Measurements from ENCODE around the gene GTF2A1. TPM values are rescaled to one million over a fixed set of nuclear protein-coding genes. Genes with fewer than 3 reads are reported as not detected.
A peak's percentile ranks its signal among the peaks of the same experiment; 100 is the strongest.

The GTF2A1 gene
- total RNA-seq, 4 donors from 2014 or later: 27.7 to 50.0 (median 35.6) TPM

DNA sequence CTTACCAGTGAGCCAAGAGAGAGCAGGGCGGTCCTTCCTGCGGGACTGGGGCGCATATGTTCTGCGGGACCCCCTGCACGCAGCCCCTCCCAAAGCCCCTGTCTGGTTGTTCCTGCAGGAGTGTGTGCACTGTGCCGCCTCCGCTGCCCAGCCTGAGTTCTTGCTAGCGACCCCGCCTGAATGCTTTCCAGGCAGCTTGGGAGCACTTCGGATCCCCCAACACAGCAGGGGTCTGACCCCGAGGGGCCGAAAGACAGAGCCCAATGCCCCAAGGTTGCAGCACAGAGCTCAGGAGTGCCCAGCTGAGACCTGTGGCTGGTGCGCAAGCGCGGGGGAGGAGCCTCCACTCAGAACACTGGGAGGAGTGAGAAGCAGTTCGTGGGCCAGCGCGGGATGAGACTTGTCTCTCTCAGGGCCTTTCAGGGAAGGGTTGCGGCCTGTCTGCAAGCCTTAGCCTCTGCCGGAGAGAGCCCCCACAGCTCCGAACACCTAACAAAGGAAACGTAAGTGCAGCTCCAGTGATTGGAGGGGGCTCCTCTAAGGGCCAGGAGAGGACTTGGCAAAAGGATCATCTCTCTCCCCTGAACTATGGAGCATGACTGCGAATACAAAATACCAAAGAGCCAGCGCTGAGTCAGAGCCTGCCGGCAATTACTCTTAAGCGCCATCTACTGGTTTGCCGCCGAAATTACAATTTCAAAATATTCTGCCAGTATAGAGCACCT is 50.5 kb downstream of the GTF2A1 start:
- under 1% methylated on average over 8 of the region's 28 CpGs for WGBS

DNA sequence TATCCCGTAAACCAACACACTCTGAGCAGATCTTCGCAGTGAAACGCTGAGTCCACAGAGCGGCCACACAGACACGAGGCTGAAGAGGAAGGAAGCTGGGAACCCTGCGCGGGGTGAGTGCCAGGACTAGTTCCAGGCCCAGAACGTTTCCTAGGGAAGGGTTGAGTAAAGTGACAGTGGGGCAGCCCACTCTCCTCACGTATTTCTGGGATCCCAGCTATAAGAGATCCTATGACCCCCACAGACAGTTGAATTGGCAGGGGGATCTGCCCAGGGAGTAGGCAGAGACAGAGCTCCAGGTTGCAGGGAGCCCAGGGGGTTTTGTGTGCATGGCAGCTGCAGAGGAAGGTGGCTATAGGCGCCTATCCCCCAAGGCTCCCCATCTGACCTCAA is 51.1 kb downstream of the GTF2A1 start:
- H3K4me1 ChIP-seq: peaks cover 20% of the 10 kb centered on the region
- H3K36me3 ChIP-seq: no peaks in the 10 kb centered on the region
- H3K27ac ChIP-seq: peak overlapping the region; percentile 96
- H3K9me3 ChIP-seq: no peaks in the 10 kb centered on the region
- TF ChIP-seq POLR2AphosphoS5 (IDR thresholded peaks at IDR 0.05): no peak
- no peak for TF ChIP-seq POLR2A (IDR thresholded peaks at IDR 0.05)
- TF ChIP-seq, protein P1, sequence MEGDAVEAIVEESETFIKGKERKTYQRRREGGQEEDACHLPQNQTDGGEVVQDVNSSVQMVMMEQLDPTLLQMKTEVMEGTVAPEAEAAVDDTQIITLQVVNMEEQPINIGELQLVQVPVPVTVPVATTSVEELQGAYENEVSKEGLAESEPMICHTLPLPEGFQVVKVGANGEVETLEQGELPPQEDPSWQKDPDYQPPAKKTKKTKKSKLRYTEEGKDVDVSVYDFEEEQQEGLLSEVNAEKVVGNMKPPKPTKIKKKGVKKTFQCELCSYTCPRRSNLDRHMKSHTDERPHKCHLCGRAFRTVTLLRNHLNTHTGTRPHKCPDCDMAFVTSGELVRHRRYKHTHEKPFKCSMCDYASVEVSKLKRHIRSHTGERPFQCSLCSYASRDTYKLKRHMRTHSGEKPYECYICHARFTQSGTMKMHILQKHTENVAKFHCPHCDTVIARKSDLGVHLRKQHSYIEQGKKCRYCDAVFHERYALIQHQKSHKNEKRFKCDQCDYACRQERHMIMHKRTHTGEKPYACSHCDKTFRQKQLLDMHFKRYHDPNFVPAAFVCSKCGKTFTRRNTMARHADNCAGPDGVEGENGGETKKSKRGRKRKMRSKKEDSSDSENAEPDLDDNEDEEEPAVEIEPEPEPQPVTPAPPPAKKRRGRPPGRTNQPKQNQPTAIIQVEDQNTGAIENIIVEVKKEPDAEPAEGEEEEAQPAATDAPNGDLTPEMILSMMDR (IDR thresholded peaks at IDR 0.05): no peak
- TF ChIP-seq EP300 (IDR thresholded peaks at IDR 0.05): no peak
- WGBS: 6% methylated on average over 9 of the region's 10 CpGs
- H3K27me3 ChIP-seq: no peaks in the 10 kb centered on the region
- peak; percentile 77 to 83 for DNase-seq (ENCODE audit: low spot score in 2 of 2)
- H3K4me3 ChIP-seq: peak overlapping the region; percentile 81

More for the DNA sequence above, 50.5 kb downstream of the GTF2A1 start:
- TF ChIP-seq POLR2A (IDR thresholded peaks at IDR 0.05) (peak in 1 of 2 donors; percentile 50), POLR2AphosphoS5 (IDR thresholded peaks at IDR 0.05) (no peak), EP300 (IDR thresholded peaks at IDR 0.05) (no peak)
- TF ChIP-seq, protein P1 (IDR thresholded peaks at IDR 0.05): peak; percentile 64 to 87
- H3K9me3 ChIP-seq: no peaks in the 10 kb centered on the region
- H3K27me3 ChIP-seq: no peaks in the 10 kb centered on the region
- H3K4me3 ChIP-seq: peak overlapping the region; percentile 81
- H3K4me1 ChIP-seq: peaks cover 20% of the 10 kb centered on the region
- peak overlapping the region; percentile 96 for H3K27ac ChIP-seq
- no peaks in the 10 kb centered on the region for H3K36me3 ChIP-seq
- DNase-seq (ENCODE audit: low spot score in 2 of 2): peak; percentile 95 to 96

DNA sequence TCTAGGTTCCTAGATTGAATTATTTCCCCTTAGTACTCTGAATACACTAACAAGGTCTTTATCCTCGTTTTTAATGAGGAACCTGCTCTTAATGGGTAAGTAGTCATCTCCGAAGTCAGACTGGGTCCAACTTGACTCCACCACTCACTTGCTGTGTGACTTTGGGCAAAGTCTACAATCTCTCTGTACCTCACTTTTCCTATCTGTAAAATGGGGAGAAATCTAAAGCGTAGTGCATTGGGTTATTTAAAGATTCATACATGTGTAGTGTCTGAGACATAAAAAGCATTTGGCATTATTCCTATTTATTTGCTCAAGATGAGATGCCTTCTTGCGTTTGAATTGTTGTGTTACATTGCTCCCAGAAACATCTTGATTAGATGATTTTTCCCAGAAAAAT is 51.5 kb downstream of the GTF2A1 start:
- DNase-seq (ENCODE audit: low spot score in 2 of 2): no peak
- H3K36me3 ChIP-seq: no peaks in the 10 kb centered on the region
- no peak for TF ChIP-seq EP300 (IDR thresholded peaks at IDR 0.05)
- TF ChIP-seq POLR2A (IDR thresholded peaks at IDR 0.05): no peak
- H3K4me3 ChIP-seq: peak overlapping the region; percentile 81
- peak overlapping the region; percentile 96 for H3K27ac ChIP-seq
- no peaks in the 10 kb centered on the region for H3K27me3 ChIP-seq
- peaks cover 20% of the 10 kb centered on the region for H3K4me1 ChIP-seq
- WGBS: 54% methylated on average over 4 of the region's 4 CpGs
- no peaks in the 10 kb centered on the region for H3K9me3 ChIP-seq

DNA sequence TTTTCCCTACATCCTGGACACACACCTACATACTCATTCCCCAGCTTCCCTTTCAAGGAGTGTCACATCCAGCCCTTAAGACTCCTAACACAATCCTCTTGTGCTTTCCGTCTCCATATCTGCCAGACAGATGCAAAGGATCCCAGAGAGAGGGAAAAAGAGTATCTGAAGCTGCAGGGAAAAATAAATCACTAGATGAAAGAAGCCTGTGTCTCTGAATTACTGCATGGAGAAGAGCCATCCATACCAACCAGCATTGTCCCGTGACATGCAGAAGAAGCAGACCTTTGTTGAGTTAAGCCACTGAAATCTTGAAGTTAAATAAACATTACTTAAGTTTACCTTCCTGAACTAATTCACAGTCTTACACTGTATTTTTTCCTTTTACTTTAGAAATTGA is 54.6 kb downstream of the GTF2A1 start:
- TF ChIP-seq EP300 (IDR thresholded peaks at IDR 0.05): no peak
- TF ChIP-seq POLR2A (IDR thresholded peaks at IDR 0.05): no peak
- TF ChIP-seq, protein P1 (IDR thresholded peaks at IDR 0.05): no peak
- no peak for TF ChIP-seq POLR2AphosphoS5 (IDR thresholded peaks at IDR 0.05)
- no peaks in the 10 kb centered on the region for H3K27me3 ChIP-seq
- no peak for DNase-seq (ENCODE audit: low spot score in 2 of 2)
- no peak overlapping the region for H3K27ac ChIP-seq
- no peak overlapping the region for H3K4me3 ChIP-seq
- no peaks in the 10 kb centered on the region for H3K9me3 ChIP-seq
- no peaks in the 10 kb centered on the region for H3K36me3 ChIP-seq
- H3K4me1 ChIP-seq: peaks cover 17% of the 10 kb centered on the region
- WGBS: 83% methylated on average over 2 of the region's 2 CpGs

DNA sequence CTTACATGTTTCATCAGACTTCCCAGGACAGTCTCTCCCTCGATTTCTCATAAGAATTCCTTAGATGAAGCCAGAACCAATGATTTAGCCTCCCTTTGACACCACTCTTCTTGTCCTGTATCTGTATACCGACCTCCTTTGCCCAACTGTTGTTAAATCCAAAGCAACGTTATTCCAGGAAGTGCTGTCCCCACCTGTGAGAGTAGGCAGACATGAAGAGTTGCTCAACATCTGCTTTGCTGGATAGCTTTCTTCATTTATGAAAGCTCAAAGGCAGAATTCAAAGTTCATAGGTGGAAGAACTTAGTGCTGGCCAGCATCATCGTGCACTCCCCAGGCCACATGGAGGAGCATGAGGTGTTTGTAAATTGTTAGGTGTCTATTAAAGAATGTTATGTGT is 55.6 kb downstream of the GTF2A1 start:
- no peak for DNase-seq (ENCODE audit: low spot score in 2 of 2)
- H3K27me3 ChIP-seq: no peaks in the 10 kb centered on the region
- 60% methylated on average over 4 of the region's 4 CpGs for WGBS

More for the DNA sequence above, 55.6 kb downstream of the GTF2A1 start:
- Histone ChIP-seq H3K9me3 (no peaks in the 10 kb centered on the region), H3K4me1 (peaks cover 12% of the 10 kb centered on the region), H3K4me3 (no peak overlapping the region), H3K36me3 (no peaks in the 10 kb centered on the region), H3K27ac (no peak overlapping the region)
- TF ChIP-seq POLR2A (IDR thresholded peaks at IDR 0.05): no peak
- no peak for TF ChIP-seq EP300 (IDR thresholded peaks at IDR 0.05)
- TF ChIP-seq POLR2AphosphoS5 (IDR thresholded peaks at IDR 0.05): no peak
- TF ChIP-seq, protein P1 (IDR thresholded peaks at IDR 0.05): no peak
